ENCODE measurements around the gene LTC4S.

LTC4S gene

DNA sequence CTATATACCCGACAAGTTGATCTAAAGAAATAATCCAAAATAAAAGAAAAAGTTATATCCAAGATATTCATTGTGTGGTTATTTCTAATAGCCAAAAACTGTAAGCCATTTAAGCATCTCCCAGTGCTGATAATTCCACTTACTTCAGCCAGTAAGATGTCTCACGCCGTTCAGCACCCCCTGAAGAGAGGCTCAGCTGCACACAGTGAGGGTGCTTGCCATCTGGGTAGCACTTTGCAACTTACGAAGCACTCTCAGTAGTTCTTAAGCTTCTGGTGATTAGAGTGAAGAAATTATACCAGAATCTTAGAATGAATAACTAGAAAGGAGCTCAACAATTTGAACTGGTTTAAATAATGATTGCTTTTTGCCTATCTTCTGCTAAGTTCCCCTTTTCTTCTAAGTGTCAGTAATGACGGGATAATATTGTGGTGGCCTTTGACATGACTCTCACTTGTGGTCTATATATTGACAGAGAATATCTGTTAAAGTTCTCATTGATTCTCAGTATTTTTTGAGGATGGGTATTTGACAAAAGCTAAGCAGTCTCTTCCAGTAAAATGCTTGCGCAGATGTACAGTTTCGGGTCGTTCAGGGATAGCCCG, 26.2 kb upstream of the LTC4S start:
- ATAC-seq: no peak
- TF ChIP-seq, protein P1, sequence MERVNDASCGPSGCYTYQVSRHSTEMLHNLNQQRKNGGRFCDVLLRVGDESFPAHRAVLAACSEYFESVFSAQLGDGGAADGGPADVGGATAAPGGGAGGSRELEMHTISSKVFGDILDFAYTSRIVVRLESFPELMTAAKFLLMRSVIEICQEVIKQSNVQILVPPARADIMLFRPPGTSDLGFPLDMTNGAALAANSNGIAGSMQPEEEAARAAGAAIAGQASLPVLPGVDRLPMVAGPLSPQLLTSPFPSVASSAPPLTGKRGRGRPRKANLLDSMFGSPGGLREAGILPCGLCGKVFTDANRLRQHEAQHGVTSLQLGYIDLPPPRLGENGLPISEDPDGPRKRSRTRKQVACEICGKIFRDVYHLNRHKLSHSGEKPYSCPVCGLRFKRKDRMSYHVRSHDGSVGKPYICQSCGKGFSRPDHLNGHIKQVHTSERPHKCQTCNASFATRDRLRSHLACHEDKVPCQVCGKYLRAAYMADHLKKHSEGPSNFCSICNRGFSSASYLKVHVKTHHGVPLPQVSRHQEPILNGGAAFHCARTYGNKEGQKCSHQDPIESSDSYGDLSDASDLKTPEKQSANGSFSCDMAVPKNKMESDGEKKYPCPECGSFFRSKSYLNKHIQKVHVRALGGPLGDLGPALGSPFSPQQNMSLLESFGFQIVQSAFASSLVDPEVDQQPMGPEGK (CRISPR knock-in tag; IDR thresholded peaks at IDR 0.05; ENCODE audit: borderline replicate concordance): no peak
- TF ChIP-seq ZNF8 (CRISPR knock-in tag; IDR thresholded peaks at IDR 0.05) (no peak), ARNTL (CRISPR knock-in tag; IDR thresholded peaks at IDR 0.05; ENCODE audit: borderline replicate concordance, low read depth) (no peak), PPARA (CRISPR knock-in tag; IDR thresholded peaks at IDR 0.05; ENCODE audit: borderline replicate concordance) (no peak), ZNF70 (CRISPR knock-in tag; IDR thresholded peaks at IDR 0.05) (no peak), TSHZ2 (CRISPR knock-in tag; IDR thresholded peaks at IDR 0.05) (no peak), ESRRG (CRISPR knock-in tag; IDR thresholded peaks at IDR 0.05) (no peak), TOX (CRISPR knock-in tag; IDR thresholded peaks at IDR 0.05; ENCODE audit: borderline replicate concordance) (no peak), GLIS3 (CRISPR knock-in tag; IDR thresholded peaks at IDR 0.05) (no peak)
- TF ChIP-seq, protein P2, sequence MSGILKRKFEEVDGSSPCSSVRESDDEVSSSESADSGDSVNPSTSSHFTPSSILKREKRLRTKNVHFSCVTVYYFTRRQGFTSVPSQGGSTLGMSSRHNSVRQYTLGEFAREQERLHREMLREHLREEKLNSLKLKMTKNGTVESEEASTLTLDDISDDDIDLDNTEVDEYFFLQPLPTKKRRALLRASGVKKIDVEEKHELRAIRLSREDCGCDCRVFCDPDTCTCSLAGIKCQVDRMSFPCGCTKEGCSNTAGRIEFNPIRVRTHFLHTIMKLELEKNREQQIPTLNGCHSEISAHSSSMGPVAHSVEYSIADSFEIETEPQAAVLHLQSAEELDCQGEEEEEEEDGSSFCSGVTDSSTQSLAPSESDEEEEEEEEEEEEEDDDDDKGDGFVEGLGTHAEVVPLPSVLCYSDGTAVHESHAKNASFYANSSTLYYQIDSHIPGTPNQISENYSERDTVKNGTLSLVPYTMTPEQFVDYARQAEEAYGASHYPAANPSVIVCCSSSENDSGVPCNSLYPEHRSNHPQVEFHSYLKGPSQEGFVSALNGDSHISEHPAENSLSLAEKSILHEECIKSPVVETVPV (CRISPR knock-in tag; IDR thresholded peaks at IDR 0.05): no peak

GRCh38 chr5:179768326-179769085, 25.3 kb upstream of the LTC4S start:
- ATAC-seq: no peak
- TF ChIP-seq PPARA (CRISPR knock-in tag; IDR thresholded peaks at IDR 0.05; ENCODE audit: borderline replicate concordance): no peak

- TF ChIP-seq ZFP30 (CRISPR knock-in tag; IDR thresholded peaks at IDR 0.05) (no peak), TSHZ2 (CRISPR knock-in tag; IDR thresholded peaks at IDR 0.05) (no peak), CSDC2 (CRISPR knock-in tag; IDR thresholded peaks at IDR 0.05) (no peak), ZFP3 (CRISPR knock-in tag; IDR thresholded peaks at IDR 0.05) (no peak), ZNF70 (CRISPR knock-in tag; IDR thresholded peaks at IDR 0.05) (no peak), POU6F1 (CRISPR knock-in tag; IDR thresholded peaks at IDR 0.05; ENCODE audit: borderline replicate concordance, low read depth) (no peak), PPARA (CRISPR knock-in tag; IDR thresholded peaks at IDR 0.05; ENCODE audit: borderline replicate concordance) (no peak), ARNTL (CRISPR knock-in tag; IDR thresholded peaks at IDR 0.05; ENCODE audit: borderline replicate concordance, low read depth) (no peak), ZC3H10 (CRISPR knock-in tag; IDR thresholded peaks at IDR 0.05) (no peak), ISL1 (CRISPR knock-in tag; IDR thresholded peaks at IDR 0.05) (no peak), SNAI2 (CRISPR knock-in tag; IDR thresholded peaks at IDR 0.05) (no peak), TCF4 (CRISPR knock-in tag; IDR thresholded peaks at IDR 0.05; ENCODE audit: borderline replicate concordance) (no peak), GLIS3 (CRISPR knock-in tag; IDR thresholded peaks at IDR 0.05) (no peak), TOX (CRISPR knock-in tag; IDR thresholded peaks at IDR 0.05; ENCODE audit: borderline replicate concordance) (no peak), ZNF8 (CRISPR knock-in tag; IDR thresholded peaks at IDR 0.05) (no peak), OSR1 (CRISPR knock-in tag; IDR thresholded peaks at IDR 0.05) (no peak), ESRRG (CRISPR knock-in tag; IDR thresholded peaks at IDR 0.05) (no peak)
- TF ChIP-seq, protein P1 (CRISPR knock-in tag; IDR thresholded peaks at IDR 0.05; ENCODE audit: borderline replicate concordance): no peak
- TF ChIP-seq, protein P2 (CRISPR knock-in tag; IDR thresholded peaks at IDR 0.05): no peak
- ATAC-seq: no peak
Measured at GRCh38 chr5:179769271-179769670, 24.5 kb upstream of the LTC4S start.

Data from SK-N-SH treated with all-trans-retinoic acid at 6 μM for 48 hours (cell line).